Measurements from ENCODE around the gene DENND2D.

Gene DENND2D

DNA sequence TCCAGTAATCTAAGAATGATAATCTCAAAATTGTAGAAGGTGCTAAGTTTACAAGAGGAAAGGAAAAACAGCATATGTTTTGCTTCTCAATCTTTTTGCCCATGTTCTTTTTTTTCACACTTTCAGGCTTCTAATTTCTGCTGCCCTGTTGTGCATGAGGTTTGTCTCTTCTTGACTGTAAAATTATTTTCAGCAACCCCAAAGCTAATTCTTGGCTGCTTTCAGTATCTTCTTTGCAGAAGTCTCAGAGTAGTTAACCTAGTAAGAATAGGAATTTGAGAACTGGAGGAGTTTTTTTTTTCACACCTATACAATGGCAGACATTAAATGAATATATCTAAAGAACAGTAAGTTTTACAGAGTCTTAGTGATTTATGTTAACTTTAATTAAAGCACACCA is 26.4 kb downstream of the DENND2D start:
- Histone ChIP-seq H3K9me3 (ENCODE audit: insufficient read depth, low read length) (no peaks in the 10 kb centered on the region), H3K4me2 (ENCODE audit: low read depth, low read length, poor library complexity, severe bottlenecking) (no peak overlapping the region), H3K9ac (ENCODE audit: low read length) (no peak overlapping the region), H2AFZ (ENCODE audit: low read depth, low read length, severe bottlenecking) (no peak overlapping the region), H3K79me2 (ENCODE audit: insufficient read depth, low read length) (peaks cover 22% of the 10 kb centered on the region; the same call in 1 of the 2 replicates), H3K4me3 (ENCODE audit: insufficient read depth, low read length, poor library complexity, severe bottlenecking) (no peak overlapping the region), H3K27ac (ENCODE audit: low read depth, low read length) (no peak overlapping the region), H3K36me3 (ENCODE audit: low read length) (peaks cover 80% of the 10 kb centered on the region), H3K9me2 (replicated peaks; ENCODE audit: insufficient read depth, low read length) (no peaks in the 10 kb centered on the region), H3F3A (ENCODE audit: insufficient read depth) (peaks cover 31% of the 10 kb centered on the region), H3K27me3 (ENCODE audit: low read length) (no peaks in the 10 kb centered on the region), H4K20me1 (ENCODE audit: low read depth, low read length) (no peaks in the 10 kb centered on the region)
- no peak for TF ChIP-seq CTCF (IDR thresholded peaks at IDR 0.05; ENCODE audit: insufficient read depth, low read length, poor library complexity, severe bottlenecking)

- Histone ChIP-seq H3K4me2 (ENCODE audit: low read depth, low read length, poor library complexity, severe bottlenecking) (no peak overlapping the region), H3K9me2 (replicated peaks; ENCODE audit: insufficient read depth, low read length) (no peaks in the 10 kb centered on the region), H3K27me3 (ENCODE audit: low read length) (no peaks in the 10 kb centered on the region), H3F3A (ENCODE audit: insufficient read depth) (peaks cover 39% of the 10 kb centered on the region), H3K79me2 (ENCODE audit: insufficient read depth, low read length) (peaks cover 37% of the 10 kb centered on the region), H3K9me3 (ENCODE audit: insufficient read depth, low read length) (no peaks in the 10 kb centered on the region), H2AFZ (ENCODE audit: low read depth, low read length, severe bottlenecking) (no peak overlapping the region), H3K27ac (ENCODE audit: low read depth, low read length) (peak overlapping the region; percentile 12; the same call in 1 of the 2 replicates), H3K36me3 (ENCODE audit: low read length) (peaks cover 80% of the 10 kb centered on the region), H4K20me1 (ENCODE audit: low read depth, low read length) (no peaks in the 10 kb centered on the region), H3K9ac (ENCODE audit: low read length) (no peak overlapping the region), H3K4me3 (ENCODE audit: insufficient read depth, low read length, poor library complexity, severe bottlenecking) (no peak overlapping the region)
- TF ChIP-seq EZH2phosphoT487 (conservative IDR thresholded peaks at IDR 0.05; ENCODE audit: low read length) = no peak
- no peak for TF ChIP-seq CTCF (IDR thresholded peaks at IDR 0.05; ENCODE audit: insufficient read depth, low read length, poor library complexity, severe bottlenecking)
Observed at GRCh38 chr1:111172463-111172862, 28.0 kb downstream of the DENND2D start.

- TF ChIP-seq CTCF (IDR thresholded peaks at IDR 0.05; ENCODE audit: insufficient read depth, low read length, poor library complexity, severe bottlenecking) (no peak), EZH2phosphoT487 (conservative IDR thresholded peaks at IDR 0.05; ENCODE audit: low read length) (no peak)
- H3K27me3 ChIP-seq (ENCODE audit: low read length) = no peaks in the 10 kb centered on the region
- peaks cover 84% of the 10 kb centered on the region for H3K79me2 ChIP-seq (ENCODE audit: insufficient read depth, low read length)
- H3K27ac ChIP-seq (ENCODE audit: low read depth, low read length) = no peak overlapping the region
- H3K4me2 ChIP-seq (ENCODE audit: low read depth, low read length, poor library complexity, severe bottlenecking) = no peak overlapping the region
- no peak overlapping the region for H3K4me3 ChIP-seq (ENCODE audit: insufficient read depth, low read length, poor library complexity, severe bottlenecking)
- no peak overlapping the region for H3K9ac ChIP-seq (ENCODE audit: low read length)
- H2AFZ ChIP-seq (ENCODE audit: low read depth, low read length, severe bottlenecking) = no peak overlapping the region
- peaks cover 21% of the 10 kb centered on the region for H3F3A ChIP-seq (ENCODE audit: insufficient read depth)
- peaks cover 79% of the 10 kb centered on the region for H3K36me3 ChIP-seq (ENCODE audit: low read length)
- no peaks in the 10 kb centered on the region for H3K9me3 ChIP-seq (ENCODE audit: insufficient read depth, low read length)
- H4K20me1 ChIP-seq (ENCODE audit: low read depth, low read length) = peaks cover 11% of the 10 kb centered on the region
- H3K9me2 ChIP-seq (replicated peaks; ENCODE audit: insufficient read depth, low read length) = no peaks in the 10 kb centered on the region
Observed at GRCh38 chr1:111164151-111164550, 36.3 kb downstream of the DENND2D start.
